Neural progenitor cell (in vitro differentiated cells): ENCODE measurements around the gene BMX. TPM values are rescaled to one million over a fixed set of nuclear protein-coding genes. Genes with fewer than 3 reads are reported as not detected.
A peak's percentile ranks its signal among the peaks of the same experiment; 100 is the strongest.

ENCODE experiments used
- DNase-seq: peaks from one replicate; pipeline ENCODE4 v3.0.0-alpha.2; 2016; ENCODE audit warnings: low spot score
- H2AFZ ChIP-seq: fragments of 200-600 bp; sonication (generic); replicated peaks from 2 replicates; pipeline ENCODE4 v1.6.1; 2016; ENCODE audit warnings: antibody characterized with exemption
- H3F3A ChIP-seq: fragments of 200-600 bp; sonication (generic); 2 replicates; pipeline ENCODE4 v1.6.1; 2016; ENCODE audit warnings: antibody characterized with exemption, low read depth
- H3K27ac ChIP-seq: fragments of 200-600 bp; sonication (generic); 2 replicates; pipeline ENCODE4 v1.5.1; 2016; ENCODE audit warnings: mild to moderate bottlenecking
- H3K27me3 ChIP-seq: fragments of 200-600 bp; sonication (generic); 2 replicates; pipeline ENCODE4 v1.6.1; 2016; ENCODE audit warnings: mild to moderate bottlenecking, moderate library complexity
- H3K36me3 ChIP-seq: fragments of 200-600 bp; sonication (generic); 2 replicates; pipeline ENCODE4 v1.5.1; 2016
- H3K4me1 ChIP-seq: fragments of 200-600 bp; sonication (generic); 2 replicates; pipeline ENCODE4 v1.6.1; 2016; ENCODE audit warnings: mixed run types
- H3K4me2 ChIP-seq: fragments of 200-600 bp; sonication (generic); 2 replicates; pipeline ENCODE4 v1.6.1; 2016
- H3K4me3 ChIP-seq: fragments of 200-600 bp; sonication (generic); 2 replicates; pipeline ENCODE4 v1.5.1; 2016
- H3K79me2 ChIP-seq: fragments of 200-600 bp; sonication (generic); 2 replicates; pipeline ENCODE4 v1.6.1; 2016; ENCODE audit warnings: low read depth
- H3K9ac ChIP-seq: fragments of 200-600 bp; sonication (generic); 2 replicates; pipeline ENCODE4 v1.6.1; 2016
- H3K9me3 ChIP-seq: fragments of 200-600 bp; sonication (generic); 2 replicates; pipeline ENCODE4 v1.5.1; 2016; ENCODE audit warnings: low read depth
- H4K20me1 ChIP-seq: fragments of 200-600 bp; sonication (generic); 2 replicates; pipeline ENCODE4 v1.6.1; 2016; ENCODE audit warnings: low read depth
- H3K27ac Mint-ChIP-seq: 3 replicates; pipeline ENCODE4 v1.8.0; 2021; ENCODE audit warnings: mixed read lengths
- H3K27me3 Mint-ChIP-seq: 2 replicates; pipeline ENCODE4 v1.8.0; 2022; ENCODE audit warnings: low read depth, mild to moderate bottlenecking, inconsistent platforms, moderate library complexity, mixed read lengths; ENCODE audit not compliant: insufficient read depth
- H3K36me3 Mint-ChIP-seq: 3 replicates; pipeline ENCODE4 v1.8.0; 2021; ENCODE audit warnings: mixed read lengths
- H3K4me1 Mint-ChIP-seq: 3 replicates; pipeline ENCODE4 v1.8.0; 2021; ENCODE audit warnings: mixed read lengths
- H3K4me3 Mint-ChIP-seq: 3 replicates; pipeline ENCODE4 v1.8.0; 2021; ENCODE audit warnings: mild to moderate bottlenecking, moderate library complexity, mixed read lengths
- H3K9me3 Mint-ChIP-seq: 3 replicates; pipeline ENCODE4 v1.8.0; 2020; ENCODE audit warnings: mixed read lengths
- CTCF ChIP-seq: fragments of 200-600 bp; sonication (generic); IDR thresholded peaks from 2 replicates; pipeline ENCODE4 v1.5.1; 2017; ENCODE audit warnings: antibody characterized with exemption, mild to moderate bottlenecking
- EZH2 ChIP-seq: fragments of 200-600 bp; sonication (generic); IDR thresholded peaks from 2 replicates; pipeline ENCODE4 v1.6.1; 2017; ENCODE audit warnings: antibody characterized with exemption, mild to moderate bottlenecking, moderate library complexity
- EZH2phosphoT487 ChIP-seq: fragments of 200-600 bp; sonication (generic); IDR thresholded peaks from 2 replicates; pipeline ENCODE4 v1.6.1; 2017; ENCODE audit warnings: antibody characterized with exemption
- total RNA-seq: library from RNA; depleted of rRNA; stranded (reverse); fragments of >200 nt; gene quantifications from 2 replicates; pipeline ENCODE4 v1.2.3, GENCODE V29; 2015; ENCODE audit warnings: low replicate concordance

BMX gene
- total RNA-seq, 1 donor from 2014 or later: not detected

GRCh38 chrX:15515931-15516330 is 15.3 kb downstream of the BMX start:
- Histone ChIP-seq H3F3A (no peaks in the 10 kb centered on the region), H3K9ac (no peak overlapping the region), H3K4me3 (no peak overlapping the region), H2AFZ (peak overlapping the region; percentile 72), H4K20me1 (no peaks in the 10 kb centered on the region), H3K36me3 (no peaks in the 10 kb centered on the region), H3K4me2 (no peak overlapping the region), H3K27ac (no peak overlapping the region), H3K79me2 (no peaks in the 10 kb centered on the region), H3K4me1 (peaks cover 9% of the 10 kb centered on the region), H3K27me3 (no peaks in the 10 kb centered on the region), H3K9me3 (no peaks in the 10 kb centered on the region)
- Mint-ChIP-seq H3K36me3 (no peaks in the 10 kb centered on the region), H3K4me1 (peaks cover 7% of the 10 kb centered on the region), H3K27ac (no peak overlapping the region), H3K4me3 (no peak overlapping the region), H3K27me3 (no peaks in the 10 kb centered on the region), H3K9me3 (no peaks in the 10 kb centered on the region)
- TF ChIP-seq CTCF (no peak), EZH2phosphoT487 (no peak), EZH2 (no peak)
- DNase-seq: no peak

GRCh38 chrX:15522464-15522863 is 21.9 kb downstream of the BMX start:
- no peaks in the 10 kb centered on the region for H3K79me2 ChIP-seq
- H4K20me1 ChIP-seq: no peaks in the 10 kb centered on the region
- no peak for DNase-seq
- no peak overlapping the region for H3K27ac ChIP-seq
- no peaks in the 10 kb centered on the region for H3K9me3 ChIP-seq
- H3K27ac Mint-ChIP-seq: no peak overlapping the region
- no peaks in the 10 kb centered on the region for H3K36me3 Mint-ChIP-seq
- H3K27me3 ChIP-seq: no peaks in the 10 kb centered on the region
- H3K36me3 ChIP-seq: no peaks in the 10 kb centered on the region
- TF ChIP-seq EZH2phosphoT487 (no peak), EZH2 (no peak), CTCF (no peak)
- H3K9ac ChIP-seq: no peak overlapping the region
- H3K4me1 Mint-ChIP-seq: no peaks in the 10 kb centered on the region
- no peak overlapping the region for H3K4me3 Mint-ChIP-seq
- H3F3A ChIP-seq: no peaks in the 10 kb centered on the region
- no peak overlapping the region for H2AFZ ChIP-seq
- H3K27me3 Mint-ChIP-seq: peaks cover 3% of the 10 kb centered on the region
- H3K4me2 ChIP-seq: no peak overlapping the region
- H3K4me1 ChIP-seq: no peaks in the 10 kb centered on the region
- no peaks in the 10 kb centered on the region for H3K9me3 Mint-ChIP-seq
- H3K4me3 ChIP-seq: no peak overlapping the region

GRCh38 chrX:15523088-15523487 is 22.5 kb downstream of the BMX start:
- no peak for DNase-seq

More at GRCh38 chrX:15523088-15523487, 22.5 kb downstream of the BMX start:
- Histone ChIP-seq H3K36me3 (no peaks in the 10 kb centered on the region), H3K4me1 (no peaks in the 10 kb centered on the region), H3F3A (no peaks in the 10 kb centered on the region), H3K9ac (no peak overlapping the region), H3K4me2 (no peak overlapping the region), H3K9me3 (no peaks in the 10 kb centered on the region), H2AFZ (no peak overlapping the region), H3K4me3 (no peak overlapping the region), H4K20me1 (no peaks in the 10 kb centered on the region), H3K27me3 (no peaks in the 10 kb centered on the region), H3K79me2 (no peaks in the 10 kb centered on the region), H3K27ac (no peak overlapping the region)
- Mint-ChIP-seq H3K27ac (no peak overlapping the region), H3K4me1 (no peaks in the 10 kb centered on the region), H3K4me3 (no peak overlapping the region), H3K36me3 (no peaks in the 10 kb centered on the region), H3K27me3 (peaks cover 3% of the 10 kb centered on the region), H3K9me3 (no peaks in the 10 kb centered on the region)
- no peak for TF ChIP-seq CTCF
- TF ChIP-seq EZH2: no peak
- TF ChIP-seq EZH2phosphoT487: no peak
